Colonic mucosa (tissue), 4 donors: ENCODE data around the gene CFAP97D2. TPM values are rescaled to one million over a fixed set of nuclear protein-coding genes. Genes with fewer than 3 reads are reported as not detected.
A peak's percentile ranks its signal among the peaks of the same experiment; 100 is the strongest.

Source experiments
- DNase-seq: peaks from one replicate; pipeline ENCODE4 v3.0.0-alpha.2; 2020
- H3K27ac ChIP-seq: fragments of 200-600 bp; one replicate; pipeline ENCODE4 v1.8.0; 2021
- H3K27me3 ChIP-seq: fragments of 200-600 bp; one replicate; pipeline ENCODE4 v1.8.0; 2021
- H3K36me3 ChIP-seq: fragments of 200-600 bp; one replicate; pipeline ENCODE4 v1.8.0; 2021
- H3K4me1 ChIP-seq: fragments of 200-600 bp; one replicate; pipeline ENCODE4 v1.8.0; 2021; ENCODE audit warnings: mild to moderate bottlenecking
- H3K4me3 ChIP-seq: fragments of 200-600 bp; one replicate; pipeline ENCODE4 v1.8.0; 2021
- H3K9ac ChIP-seq, 2 donors: one replicate each; pipeline ENCODE4 v1.7.0; 2013; ENCODE audit warnings: control low read depth in 2 of 2, low read depth in 2 of 2, low read length in 2 of 2
- H3K9me3 ChIP-seq: fragments of 200-600 bp; one replicate; pipeline ENCODE4 v1.8.0; 2021
- CTCF ChIP-seq: fragments of 200-600 bp; IDR thresholded peaks from one replicate; pipeline ENCODE4 v1.8.0; 2022; ENCODE audit warnings: antibody characterized with exemption, mild to moderate bottlenecking
- intact Hi-C: fragments of 100-400 bp; cut with DNase I; formaldehyde crosslinking; loops from one replicate; pipeline ENCODE4 v1.14.1; 2022
- total RNA-seq, 2 donors: library from RNA; stranded (reverse); fragmentation: NEBNext Ultra II Directional in 1 of 2; extraction: Animal tissue kit (Norgen Biotek cat#: 25700) in 1 of 2; gene quantifications; one replicate each; pipeline ENCODE4 v1.2.1, GENCODE V29; 2021
- donor health status: healthy.
- donor health status: DM: no; HTN: no; CAD: no.
- donor health status: DM: no; HTN: no; CAD: no.

CFAP97D2 gene
- total RNA-seq, 2 donors from 2014 or later, result not detected

- Histone ChIP-seq H3K27ac (no peak overlapping the region), H3K4me3 (no peak overlapping the region), H3K36me3 (no peaks in the 10 kb centered on the region), H3K27me3 (no peaks in the 10 kb centered on the region), H3K9ac (no peak overlapping the region), H3K4me1 (peaks cover 3% of the 10 kb centered on the region), H3K9me3 (no peaks in the 10 kb centered on the region)
- DNase-seq, result no peak
- TF ChIP-seq CTCF, result no peak
- intact Hi-C loops, result no loop called here
Measured at GRCh38 chr13:114161028-114161556, 18.0 kb upstream of the CFAP97D2 start.

GRCh38 chr13:114161644-114162532 lies 17.2 kb upstream of the CFAP97D2 start:
- H3K4me1 ChIP-seq, result peaks cover 3% of the 10 kb centered on the region
- H3K27me3 ChIP-seq, result no peaks in the 10 kb centered on the region
- no peaks in the 10 kb centered on the region for H3K36me3 ChIP-seq
- peak overlapping the region; percentile 52 for H3K27ac ChIP-seq
- no peak for TF ChIP-seq CTCF
- peak overlapping the region in 1 of 2 donors; percentile 51 for H3K9ac ChIP-seq
- H3K4me3 ChIP-seq, result no peak overlapping the region
- intact Hi-C loops, result no loop called here
- H3K9me3 ChIP-seq, result no peaks in the 10 kb centered on the region
- DNase-seq, result peak; percentile 82

GRCh38 chr13:114162533-114162922 lies 16.5 kb upstream of the CFAP97D2 start:
- peak overlapping the region; percentile 52 for H3K27ac ChIP-seq

GRCh38 chr13:114164053-114164452 lies 15.0 kb upstream of the CFAP97D2 start:
- intact Hi-C loops, result no loop called here
- peaks cover 3% of the 10 kb centered on the region for H3K4me1 ChIP-seq
- no peak for DNase-seq
- H3K9ac ChIP-seq, result no peak overlapping the region
- H3K4me3 ChIP-seq, result no peak overlapping the region
- H3K36me3 ChIP-seq, result no peaks in the 10 kb centered on the region
- H3K9me3 ChIP-seq, result no peaks in the 10 kb centered on the region
- H3K27ac ChIP-seq, result no peak overlapping the region
- TF ChIP-seq CTCF, result no peak
- no peaks in the 10 kb centered on the region for H3K27me3 ChIP-seq

More at GRCh38 chr13:114162533-114162922, 16.5 kb upstream of the CFAP97D2 start:
- intact Hi-C loops, result no loop called here
- Histone ChIP-seq H3K27me3 (no peaks in the 10 kb centered on the region), H3K9ac (peak overlapping the region in 1 of 2 donors; percentile 51), H3K4me3 (no peak overlapping the region), H3K36me3 (no peaks in the 10 kb centered on the region), H3K4me1 (peaks cover 3% of the 10 kb centered on the region), H3K9me3 (no peaks in the 10 kb centered on the region)
- DNase-seq, result no peak
- TF ChIP-seq CTCF, result no peak

GRCh38 chr13:114164681-114165429 lies 14.2 kb upstream of the CFAP97D2 start:
- DNase-seq, result no peak
- H3K27me3 ChIP-seq, result no peaks in the 10 kb centered on the region

More at GRCh38 chr13:114164681-114165429, 14.2 kb upstream of the CFAP97D2 start:
- Histone ChIP-seq H3K4me3 (no peak overlapping the region), H3K36me3 (no peaks in the 10 kb centered on the region), H3K27ac (no peak overlapping the region), H3K9ac (no peak overlapping the region), H3K4me1 (peaks cover 3% of the 10 kb centered on the region), H3K9me3 (no peaks in the 10 kb centered on the region)
- intact Hi-C loops, result no loop called here
- no peak for TF ChIP-seq CTCF
